Sigmoid colon (tissue), 7 donors: ENCODE data around the gene GJA1. TPM values are rescaled to one million over a fixed set of nuclear protein-coding genes. Genes with fewer than 3 reads are reported as not detected.
A peak's percentile ranks its signal among the peaks of the same experiment; 100 is the strongest.
"Not testable (repeated sequence)": the region's sequence is repeated elsewhere in the genome, so short reads cannot be mapped to it uniquely, and the experiment has no call there.

Experiments used
- DNase-seq: peaks from one replicate; pipeline ENCODE4 v3.0.0-alpha.2; 2019
- H3K27ac ChIP-seq, 4 donors: fragments of 200-600 bp; sonication (generic); one replicate each; pipeline ENCODE4 v1.5.1; 2016 to 2019; ENCODE audit warnings: mild to moderate bottlenecking in 1 of 4
- H3K27me3 ChIP-seq, 3 donors: fragments of 200-600 bp; sonication (generic); one replicate each; pipeline ENCODE4 v1.5.1; 2019; ENCODE audit warnings: mild to moderate bottlenecking in 1 of 3
- H3K36me3 ChIP-seq, 4 donors: fragments of 200-600 bp; sonication (generic); one replicate each; pipeline ENCODE4 v1.5.1; 2016 to 2019
- H3K4me1 ChIP-seq, 4 donors: fragments of 200-600 bp; sonication (generic); one replicate each; pipeline ENCODE4 v1.5.1; 2017 to 2019
- H3K4me3 ChIP-seq, 4 donors: fragments of 200-600 bp; sonication (generic); one replicate each; pipeline ENCODE4 v1.5.1; 2017 to 2019; ENCODE audit warnings: mild to moderate bottlenecking in 2 of 4, moderate library complexity in 1 of 4
- H3K9me3 ChIP-seq, 4 donors: fragments of 200-600 bp in 3 of 4; sonication (generic) in 3 of 4; one replicate each; pipeline versions ENCODE4 v1.5.1 to v1.6.1; 2013 to 2019
- CTCF ChIP-seq, 4 experiments: fragments of 450-650 bp in 3 of 4; fragments of 200-600 bp in 1 of 4; IDR thresholded peaks; one replicate each; pipeline ENCODE4 v1.5.1; 2016 to 2019; ENCODE audit warnings: antibody characterized with exemption in 4 of 4, mild to moderate bottlenecking in 3 of 4, moderate library complexity in 2 of 4
- EP300 ChIP-seq, 4 donors: sonication (generic); formaldehyde crosslinking; IDR thresholded peaks; one replicate each; pipeline ENCODE4 v1.6.1; 2017; ENCODE audit warnings: antibody characterized with exemption in 4 of 4
- POLR2A ChIP-seq, 2 donors: fragments of 450-650 bp; IDR thresholded peaks; one replicate each; pipeline ENCODE4 v1.6.1; 2016; ENCODE audit warnings: antibody characterized with exemption in 2 of 2, mild to moderate bottlenecking in 2 of 2, moderate library complexity in 2 of 2
- POLR2AphosphoS5 ChIP-seq, 4 donors: sonication (generic); formaldehyde crosslinking; IDR thresholded peaks; one replicate each; pipeline ENCODE4 v1.6.1; 2017; ENCODE audit warnings: antibody characterized with exemption in 4 of 4
- WGBS, 2 donors: extraction: QIAGEN DNeasy Blood & Tissue Kit; methylation state at CpG; one replicate each; pipeline ENCODE4 v1.1.7; 2013; 5-methylcytosine and 5-hydroxymethylcytosine counted together
- intact Hi-C: fragments of 100-400 bp; cut with DNase I; formaldehyde crosslinking; loops from one replicate; pipeline ENCODE4 v1.15.1; 2023
- polyA plus RNA-seq, 3 donors: library from polyadenylated mRNA; stranded (reverse); fragments of 200-250 nt; gene quantifications; one replicate each; pipeline ENCODE4 v1.2.3, GENCODE V29; 2013
- total RNA-seq, 4 donors: library from RNA; depleted of rRNA; stranded (reverse); fragments of >200 nt; gene quantifications; one replicate each; pipeline ENCODE4 v1.1.0, GENCODE V29; 2016
- donor health status: healthy with polysubstance abuse.
- donor health status: Bipolar disorder and iron deficiency.
- donor health status: healthy.

GJA1 gene
- total RNA-seq (10 to 100 TPM; 15.0 to 24.0 (median 19.1) TPM), polyA plus RNA-seq (1 to 10 TPM; 3.0 to 9.3 (median 7.2) TPM)

- TF ChIP-seq POLR2AphosphoS5 (IDR thresholded peaks at IDR 0.05) = peak; percentile 50 to 80 (median 60)
- TF ChIP-seq POLR2A (IDR thresholded peaks at IDR 0.05) = no peak
- no peak for DNase-seq
- H3K4me1 ChIP-seq = peaks cover 0 to 15% (median 14%) of the 10 kb centered on the region in 4 donors
- H3K9me3 ChIP-seq = no peaks in the 10 kb centered on the region
- WGBS, 2 donors = 46 to 59% methylated on average over 5 of the region's 5 CpGs
- peak within 1 kb of the TSS; percentile 56 to 93 (median 68) for H3K27ac ChIP-seq
- H3K4me3 ChIP-seq = peak within 1 kb of the TSS; percentile 39 to 54 (median 50)
- intact Hi-C loops = loop anchor here (10.0 kb wide), 2 partner anchors 219 to 939 kb away; no protein-coding TSS in a partner anchor
- no peaks in the 10 kb centered on the region for H3K36me3 ChIP-seq
- peaks cover 0 to 58% (median 9%) of the 10 kb centered on the region in 3 donors for H3K27me3 ChIP-seq
These were observed at the start of gene GJA1 for GRCh38 chr6:121435444-121436069. GJA1 (plus strand) TSS chr6:121435646; CDS start chr6:121446848, 11,202 bp downstream.

GRCh38 chr6:121386551-121386950, 48.9 kb upstream of the GJA1 start:
- H3K27me3 ChIP-seq, H3K9me3 ChIP-seq, intact Hi-C loops, H3K27ac ChIP-seq, H3K4me1 ChIP-seq, H3K36me3 ChIP-seq, DNase-seq, H3K4me3 ChIP-seq: not testable (repeated sequence)
- WGBS, 2 donors = 90 to 94% methylated on average over 3 of the region's 3 CpGs

DNA sequence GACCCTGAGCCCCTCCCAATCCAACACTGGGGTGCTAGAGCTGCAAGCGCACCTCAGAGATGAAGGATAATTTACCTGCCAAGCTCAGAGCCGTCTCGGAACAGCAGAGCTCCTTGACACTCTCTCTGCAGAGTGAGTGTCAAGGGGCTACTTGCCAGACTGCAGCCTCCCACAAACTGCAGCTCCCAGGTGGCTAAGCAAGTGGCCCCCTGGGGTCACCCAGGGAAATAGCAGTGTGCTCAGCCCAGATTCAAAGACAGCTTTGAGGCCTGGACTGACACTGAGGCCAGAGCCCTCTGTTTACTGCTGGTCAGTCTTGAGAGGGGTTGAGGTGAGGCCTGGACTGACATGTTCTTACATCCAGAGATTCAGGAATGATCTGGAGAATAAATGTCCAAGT, 46.0 kb upstream of the GJA1 start:
- 92 to 96% methylated on average over 3 of the region's 3 CpGs for WGBS, 2 donors
- intact Hi-C loops = no loop called here
- no peaks in the 10 kb centered on the region for H3K9me3 ChIP-seq
- no peak for DNase-seq
- H3K27me3 ChIP-seq = no peaks in the 10 kb centered on the region
- no peaks in the 10 kb centered on the region for H3K36me3 ChIP-seq
- TF ChIP-seq POLR2A (IDR thresholded peaks at IDR 0.05) (no peak), CTCF (IDR thresholded peaks at IDR 0.05) (no peak), POLR2AphosphoS5 (IDR thresholded peaks at IDR 0.05) (no peak), EP300 (IDR thresholded peaks at IDR 0.05) (no peak)
- no peak overlapping the region for H3K4me3 ChIP-seq
- H3K27ac ChIP-seq = no peak overlapping the region
- no peaks in the 10 kb centered on the region for H3K4me1 ChIP-seq

DNA sequence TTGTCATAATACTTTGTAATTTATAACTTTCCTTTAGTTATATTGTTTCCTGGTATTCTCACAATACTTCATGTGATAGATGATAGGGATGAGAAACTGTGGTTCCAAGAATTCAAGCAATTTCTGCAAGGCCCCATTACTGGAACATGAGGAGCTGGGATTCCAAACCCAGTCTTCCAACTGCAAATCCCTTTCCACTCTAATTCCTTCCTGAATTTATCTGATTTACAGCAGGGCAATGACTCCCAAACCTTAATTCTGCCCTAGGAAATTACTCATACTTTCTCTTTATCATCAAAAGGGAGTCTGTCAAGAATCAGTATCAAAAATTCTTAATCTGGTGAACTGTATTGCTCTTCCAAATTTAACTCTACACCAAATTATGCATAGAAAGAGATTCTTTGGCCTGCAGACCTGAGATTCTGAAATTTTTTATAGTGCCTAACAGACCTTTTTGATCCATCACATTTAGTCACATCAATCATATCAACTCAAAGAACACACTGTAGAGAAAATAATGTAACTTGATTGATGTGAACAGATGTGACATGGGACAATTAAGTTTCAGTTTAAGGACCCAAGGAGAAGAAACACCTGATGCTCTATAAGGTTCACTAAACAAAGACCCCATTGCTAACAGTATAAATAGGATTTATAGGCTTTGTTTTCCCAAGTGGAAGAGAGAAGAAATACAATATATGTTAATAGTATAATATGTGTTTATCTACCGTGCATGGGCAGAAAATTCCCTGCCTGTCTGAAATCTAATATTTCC, 41.5 kb upstream of the GJA1 start:
- Histone ChIP-seq H3K4me3 (no peak overlapping the region), H3K36me3 (no peaks in the 10 kb centered on the region), H3K9me3 (no peaks in the 10 kb centered on the region), H3K4me1 (no peaks in the 10 kb centered on the region), H3K27ac (no peak overlapping the region), H3K27me3 (no peaks in the 10 kb centered on the region)
- WGBS, 2 donors = 90 to 92% methylated on average over 1 of the region's 1 CpG
- no peak for DNase-seq
- TF ChIP-seq POLR2A (IDR thresholded peaks at IDR 0.05) (no peak), CTCF (IDR thresholded peaks at IDR 0.05) (no peak), POLR2AphosphoS5 (IDR thresholded peaks at IDR 0.05) (no peak), EP300 (IDR thresholded peaks at IDR 0.05) (no peak)
- intact Hi-C loops = no loop called here

- intact Hi-C loops = no loop called here
- Histone ChIP-seq H3K4me1 (no peaks in the 10 kb centered on the region), H3K9me3 (no peaks in the 10 kb centered on the region), H3K27me3 (no peaks in the 10 kb centered on the region), H3K4me3 (no peak overlapping the region), H3K27ac (no peak overlapping the region), H3K36me3 (no peaks in the 10 kb centered on the region)
- TF ChIP-seq POLR2AphosphoS5 (IDR thresholded peaks at IDR 0.05) (no peak), EP300 (IDR thresholded peaks at IDR 0.05) (no peak), POLR2A (IDR thresholded peaks at IDR 0.05) (no peak), CTCF (IDR thresholded peaks at IDR 0.05) (no peak)
- 29 to 84% methylated on average over 4 of the region's 4 CpGs for WGBS, 2 donors
- DNase-seq = no peak
These were observed 39.7 kb upstream of the GJA1 start for GRCh38 chr6:121395736-121396135.

- H3K27ac ChIP-seq, H3K27me3 ChIP-seq, H3K9me3 ChIP-seq, H3K4me1 ChIP-seq, H3K36me3 ChIP-seq, H3K4me3 ChIP-seq, intact Hi-C loops, DNase-seq: not testable (repeated sequence)
- WGBS, 2 donors = 88 to 90% methylated on average over 6 of the region's 6 CpGs
These were observed 38.3 kb upstream of the GJA1 start for GRCh38 chr6:121397188-121397587.
